Prostate gland (tissue), 2 donors: Measurements from ENCODE around the gene ANAPC4.

Experiments used
- POLR2AphosphoS5 ChIP-seq: sonication (generic); formaldehyde crosslinking; IDR thresholded peaks from one replicate; pipeline ENCODE4 v1.6.1; 2017; ENCODE audit warnings: antibody characterized with exemption
- TF ChIP-seq, protein P1 (sequence below), 4 experiments: fragments of 200-600 bp in 2 of 4; fragments of 450-650 bp in 2 of 4; sonication (generic) in 2 of 4; IDR thresholded peaks; 1 replicate in 3 of 4; 2 replicates in 1 of 4; pipeline ENCODE4 v1.5.1; 2016 to 2019; ENCODE audit warnings: antibody characterized with exemption in 4 of 4, mild to moderate bottlenecking in 2 of 4, moderate library complexity in 2 of 4

DNA sequence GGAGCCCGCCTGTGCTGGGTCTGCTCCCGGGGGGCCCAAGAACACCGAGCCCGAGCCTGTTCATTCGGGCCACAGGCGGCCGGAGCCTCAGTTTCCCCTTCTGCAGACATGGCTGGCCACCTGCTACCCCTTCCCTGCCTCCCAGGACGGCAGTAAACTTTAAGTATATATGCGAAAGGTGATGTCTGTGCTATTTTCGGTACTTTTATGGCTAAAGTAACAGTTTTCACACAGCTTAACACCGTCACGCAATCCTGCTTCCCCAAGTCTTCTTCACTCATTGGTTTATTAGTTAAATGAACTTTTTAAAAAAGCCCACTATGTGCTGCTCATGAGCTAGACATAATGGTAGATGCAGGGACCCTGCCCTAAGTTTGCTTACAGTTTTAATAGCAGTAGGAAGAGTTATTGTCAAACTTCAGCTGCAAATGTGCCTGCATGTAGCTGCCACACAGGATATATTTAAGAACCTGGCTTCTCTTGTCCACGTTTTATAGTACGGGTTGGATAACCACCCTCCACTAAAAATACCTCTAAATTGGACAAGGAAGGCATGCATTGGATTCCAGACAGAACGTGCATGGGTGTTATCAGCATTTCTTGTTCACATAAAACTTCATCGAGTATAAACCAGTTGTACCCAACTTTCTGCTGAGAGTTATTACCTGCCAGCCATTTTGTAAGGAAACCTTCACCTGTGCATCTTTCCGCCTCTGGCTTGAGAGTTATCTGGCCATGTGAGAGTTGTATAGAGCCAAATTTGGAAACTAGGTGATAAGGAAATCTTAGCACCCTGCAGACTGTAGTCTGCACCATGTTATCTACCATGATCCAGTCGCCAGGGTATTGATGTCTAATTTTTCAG is 741 bp downstream of the ANAPC4 start:
- TF ChIP-seq, protein P1, sequence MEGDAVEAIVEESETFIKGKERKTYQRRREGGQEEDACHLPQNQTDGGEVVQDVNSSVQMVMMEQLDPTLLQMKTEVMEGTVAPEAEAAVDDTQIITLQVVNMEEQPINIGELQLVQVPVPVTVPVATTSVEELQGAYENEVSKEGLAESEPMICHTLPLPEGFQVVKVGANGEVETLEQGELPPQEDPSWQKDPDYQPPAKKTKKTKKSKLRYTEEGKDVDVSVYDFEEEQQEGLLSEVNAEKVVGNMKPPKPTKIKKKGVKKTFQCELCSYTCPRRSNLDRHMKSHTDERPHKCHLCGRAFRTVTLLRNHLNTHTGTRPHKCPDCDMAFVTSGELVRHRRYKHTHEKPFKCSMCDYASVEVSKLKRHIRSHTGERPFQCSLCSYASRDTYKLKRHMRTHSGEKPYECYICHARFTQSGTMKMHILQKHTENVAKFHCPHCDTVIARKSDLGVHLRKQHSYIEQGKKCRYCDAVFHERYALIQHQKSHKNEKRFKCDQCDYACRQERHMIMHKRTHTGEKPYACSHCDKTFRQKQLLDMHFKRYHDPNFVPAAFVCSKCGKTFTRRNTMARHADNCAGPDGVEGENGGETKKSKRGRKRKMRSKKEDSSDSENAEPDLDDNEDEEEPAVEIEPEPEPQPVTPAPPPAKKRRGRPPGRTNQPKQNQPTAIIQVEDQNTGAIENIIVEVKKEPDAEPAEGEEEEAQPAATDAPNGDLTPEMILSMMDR (IDR thresholded peaks at IDR 0.05), result no peak
- TF ChIP-seq POLR2AphosphoS5, result no peak
